ENCODE measurements around the gene TRIM65.

GRCh38 chr17:75854881-75855309 lies 41.9 kb downstream of the TRIM65 start:
- TF ChIP-seq EZH2phosphoT487 (IDR thresholded peaks at IDR 0.05; ENCODE audit: borderline replicate concordance, low read depth, low read length): no peak
- TF ChIP-seq CTCF (conservative IDR thresholded peaks at IDR 0.05; ENCODE audit: low read length): no peak
